Measurements from ENCODE around the gene SGCA. TPM values are rescaled to one million over a fixed set of nuclear protein-coding genes. Genes with fewer than 3 reads are reported as not detected.

Gene SGCA
- total and polyA plus RNA-seq, 9 of the 15 experiments (the other 6 are each of a cell fraction or from before 2014, with no cell fraction given) = not detected

DNA sequence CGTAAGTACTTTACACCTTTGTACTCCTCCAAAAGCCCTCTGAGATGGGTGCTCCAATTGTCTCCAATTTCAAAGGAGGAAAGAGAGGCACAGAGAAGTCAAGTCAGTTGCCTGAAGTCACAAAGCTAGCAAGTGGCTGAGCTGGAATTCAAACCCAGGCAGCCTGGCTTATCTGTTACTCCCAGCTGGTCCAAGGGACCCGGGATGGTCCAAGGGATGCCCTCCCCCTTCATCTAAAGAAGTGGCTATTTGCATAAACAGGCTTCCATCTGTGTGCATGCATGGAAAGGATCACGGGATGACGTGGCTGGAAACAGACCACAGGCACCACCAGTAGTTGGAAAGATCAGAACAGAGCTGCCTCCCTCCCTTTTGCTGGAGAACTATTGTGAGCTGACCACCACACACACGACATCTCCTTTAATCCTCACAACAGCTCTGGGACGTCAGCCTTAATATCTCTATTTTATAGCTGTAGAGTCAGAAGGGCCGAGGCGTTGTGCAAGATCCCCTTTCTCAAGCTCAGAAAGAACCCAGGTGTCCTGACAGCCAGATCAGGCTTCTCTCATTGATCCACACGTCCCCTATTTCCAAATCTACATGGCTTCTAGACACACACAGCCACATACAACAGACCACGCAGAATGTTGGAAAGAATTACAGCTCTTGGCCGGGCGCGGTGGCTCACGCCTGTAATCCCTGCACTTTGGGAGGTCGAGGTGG lies 46.5 kb downstream of the SGCA start (continued):
- TF ChIP-seq SREBF2 (CRISPR knock-in tag; IDR thresholded peaks at IDR 0.05) (no peak), KDM2B (CRISPR knock-in tag; IDR thresholded peaks at IDR 0.05) (no peak), GTF2E2 (tag; IDR thresholded peaks at IDR 0.05) (no peak), POLR2AphosphoS2 (IDR thresholded peaks at IDR 0.05; ENCODE audit: low read length) (no peak), NFYB (IDR thresholded peaks at IDR 0.05; ENCODE audit: extremely low read depth, insufficient read length) (no peak), PHF20 (IDR thresholded peaks at IDR 0.05; ENCODE audit: partially characterized antibody) (no peak), NR2C2 (CRISPR knock-in tag; IDR thresholded peaks at IDR 0.05) (no peak), NR2C2 (tag; IDR thresholded peaks at IDR 0.05) (no peak), HIVEP1 (CRISPR knock-in tag; IDR thresholded peaks at IDR 0.05) (no peak), DMBX1 (CRISPR knock-in tag; IDR thresholded peaks at IDR 0.05; ENCODE audit: borderline replicate concordance) (no peak), ETV6 (IDR thresholded peaks at IDR 0.05; ENCODE audit: borderline replicate concordance in 1 of 2, low read depth in 2 of 2, low read length in 1 of 2) (no peak), ETV6 (CRISPR knock-in tag; IDR thresholded peaks at IDR 0.05; ENCODE audit: borderline replicate concordance) (no peak), SNIP1 (IDR thresholded peaks at IDR 0.05; ENCODE audit: low read depth) (no peak), PYGO2 (tag; IDR thresholded peaks at IDR 0.05) (no peak), TEAD2 (tag; IDR thresholded peaks at IDR 0.05) (no peak), STAT5A (IDR thresholded peaks at IDR 0.05; ENCODE audit: borderline replicate concordance, low read length) (no peak)
- TF ChIP-seq, protein P1, sequence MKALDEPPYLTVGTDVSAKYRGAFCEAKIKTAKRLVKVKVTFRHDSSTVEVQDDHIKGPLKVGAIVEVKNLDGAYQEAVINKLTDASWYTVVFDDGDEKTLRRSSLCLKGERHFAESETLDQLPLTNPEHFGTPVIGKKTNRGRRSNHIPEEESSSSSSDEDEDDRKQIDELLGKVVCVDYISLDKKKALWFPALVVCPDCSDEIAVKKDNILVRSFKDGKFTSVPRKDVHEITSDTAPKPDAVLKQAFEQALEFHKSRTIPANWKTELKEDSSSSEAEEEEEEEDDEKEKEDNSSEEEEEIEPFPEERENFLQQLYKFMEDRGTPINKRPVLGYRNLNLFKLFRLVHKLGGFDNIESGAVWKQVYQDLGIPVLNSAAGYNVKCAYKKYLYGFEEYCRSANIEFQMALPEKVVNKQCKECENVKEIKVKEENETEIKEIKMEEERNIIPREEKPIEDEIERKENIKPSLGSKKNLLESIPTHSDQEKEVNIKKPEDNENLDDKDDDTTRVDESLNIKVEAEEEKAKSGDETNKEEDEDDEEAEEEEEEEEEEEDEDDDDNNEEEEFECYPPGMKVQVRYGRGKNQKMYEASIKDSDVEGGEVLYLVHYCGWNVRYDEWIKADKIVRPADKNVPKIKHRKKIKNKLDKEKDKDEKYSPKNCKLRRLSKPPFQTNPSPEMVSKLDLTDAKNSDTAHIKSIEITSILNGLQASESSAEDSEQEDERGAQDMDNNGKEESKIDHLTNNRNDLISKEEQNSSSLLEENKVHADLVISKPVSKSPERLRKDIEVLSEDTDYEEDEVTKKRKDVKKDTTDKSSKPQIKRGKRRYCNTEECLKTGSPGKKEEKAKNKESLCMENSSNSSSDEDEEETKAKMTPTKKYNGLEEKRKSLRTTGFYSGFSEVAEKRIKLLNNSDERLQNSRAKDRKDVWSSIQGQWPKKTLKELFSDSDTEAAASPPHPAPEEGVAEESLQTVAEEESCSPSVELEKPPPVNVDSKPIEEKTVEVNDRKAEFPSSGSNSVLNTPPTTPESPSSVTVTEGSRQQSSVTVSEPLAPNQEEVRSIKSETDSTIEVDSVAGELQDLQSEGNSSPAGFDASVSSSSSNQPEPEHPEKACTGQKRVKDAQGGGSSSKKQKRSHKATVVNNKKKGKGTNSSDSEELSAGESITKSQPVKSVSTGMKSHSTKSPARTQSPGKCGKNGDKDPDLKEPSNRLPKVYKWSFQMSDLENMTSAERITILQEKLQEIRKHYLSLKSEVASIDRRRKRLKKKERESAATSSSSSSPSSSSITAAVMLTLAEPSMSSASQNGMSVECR (CRISPR knock-in tag; IDR thresholded peaks at IDR 0.05) = no peak
- TF ChIP-seq, protein P2, sequence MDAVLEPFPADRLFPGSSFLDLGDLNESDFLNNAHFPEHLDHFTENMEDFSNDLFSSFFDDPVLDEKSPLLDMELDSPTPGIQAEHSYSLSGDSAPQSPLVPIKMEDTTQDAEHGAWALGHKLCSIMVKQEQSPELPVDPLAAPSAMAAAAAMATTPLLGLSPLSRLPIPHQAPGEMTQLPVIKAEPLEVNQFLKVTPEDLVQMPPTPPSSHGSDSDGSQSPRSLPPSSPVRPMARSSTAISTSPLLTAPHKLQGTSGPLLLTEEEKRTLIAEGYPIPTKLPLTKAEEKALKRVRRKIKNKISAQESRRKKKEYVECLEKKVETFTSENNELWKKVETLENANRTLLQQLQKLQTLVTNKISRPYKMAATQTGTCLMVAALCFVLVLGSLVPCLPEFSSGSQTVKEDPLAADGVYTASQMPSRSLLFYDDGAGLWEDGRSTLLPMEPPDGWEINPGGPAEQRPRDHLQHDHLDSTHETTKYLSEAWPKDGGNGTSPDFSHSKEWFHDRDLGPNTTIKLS (IDR thresholded peaks at IDR 0.05; ENCODE audit: borderline replicate concordance, low read depth) = no peak
- TF ChIP-seq, protein P3, sequence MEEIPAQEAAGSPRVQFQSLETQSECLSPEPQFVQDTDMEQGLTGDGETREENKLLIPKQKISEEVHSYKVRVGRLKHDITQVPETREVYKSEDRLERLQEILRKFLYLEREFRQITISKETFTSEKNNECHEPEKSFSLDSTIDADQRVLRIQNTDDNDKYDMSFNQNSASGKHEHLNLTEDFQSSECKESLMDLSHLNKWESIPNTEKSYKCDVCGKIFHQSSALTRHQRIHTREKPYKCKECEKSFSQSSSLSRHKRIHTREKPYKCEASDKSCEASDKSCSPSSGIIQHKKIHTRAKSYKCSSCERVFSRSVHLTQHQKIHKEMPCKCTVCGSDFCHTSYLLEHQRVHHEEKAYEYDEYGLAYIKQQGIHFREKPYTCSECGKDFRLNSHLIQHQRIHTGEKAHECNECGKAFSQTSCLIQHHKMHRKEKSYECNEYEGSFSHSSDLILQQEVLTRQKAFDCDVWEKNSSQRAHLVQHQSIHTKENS (CRISPR knock-in tag; IDR thresholded peaks at IDR 0.05) = no peak
